Stimulated activated naive CD4-positive, alpha-beta T cell treated with Interleukin-2 at 50 U/mL for 16 hours (primary cell): ENCODE measurements around the gene NET1.
"Not testable (repeated sequence)": the region's sequence is repeated elsewhere in the genome, so short reads cannot be mapped to it uniquely, and the experiment has no call there.

Source experiments
- DNase-seq: peaks from one replicate; lab custom pipeline; 2025; lab: John Stamatoyannopoulos, UW

Gene NET1

GRCh38 chr10:5466451-5467206 is 54.3 kb downstream of the NET1 start:
- no peak for DNase-seq

- DNase-seq, result no peak
Observed at GRCh38 chr10:5467207-5467535, 54.8 kb downstream of the NET1 start.

- DNase-seq, result no peak
Observed at GRCh38 chr10:5467634-5468255, 55.4 kb downstream of the NET1 start.

GRCh38 chr10:5468262-5469106 is 56.1 kb downstream of the NET1 start:
- no peak for DNase-seq

GRCh38 chr10:5469353-5470061 is 57.1 kb downstream of the NET1 start:
- DNase-seq, result no peak

- no peak for DNase-seq
Observed at GRCh38 chr10:5470062-5470751, 57.9 kb downstream of the NET1 start.

GRCh38 chr10:5474642-5475041 is 62.3 kb downstream of the NET1 start:
- not testable (repeated sequence) for DNase-seq

- not testable (repeated sequence) for DNase-seq
Observed at GRCh38 chr10:5475088-5475487, 62.7 kb downstream of the NET1 start.

- not testable (repeated sequence) for DNase-seq
Observed at GRCh38 chr10:5475974-5476807, 63.8 kb downstream of the NET1 start.

- DNase-seq, result no peak
Observed at GRCh38 chr10:5476918-5477525, 64.7 kb downstream of the NET1 start.

GRCh38 chr10:5477948-5478693 is 65.8 kb downstream of the NET1 start:
- DNase-seq, result no peak

GRCh38 chr10:5478694-5479305 is 66.4 kb downstream of the NET1 start:
- no peak for DNase-seq

GRCh38 chr10:5479481-5480161 is 67.3 kb downstream of the NET1 start:
- DNase-seq, result no peak

- no peak for DNase-seq
Observed at GRCh38 chr10:5480162-5480941, 68.0 kb downstream of the NET1 start.

- DNase-seq, result no peak
Observed at GRCh38 chr10:5481121-5481520, 68.8 kb downstream of the NET1 start.

- no peak for DNase-seq
Observed at GRCh38 chr10:5482016-5482415, 69.7 kb downstream of the NET1 start.

GRCh38 chr10:5484205-5484604 is 71.8 kb downstream of the NET1 start:
- no peak for DNase-seq

- no peak for DNase-seq
Observed at GRCh38 chr10:5485290-5485689, 72.9 kb downstream of the NET1 start.
